Adrenal gland (tissue), 12 donors: ENCODE measurements around the gene ENTR1. TPM values are rescaled to one million over a fixed set of nuclear protein-coding genes. Genes with fewer than 3 reads are reported as not detected.

Experiments
- DNase-seq, 7 donors: peaks; one replicate each; pipeline ENCODE4 v3.0.0-alpha.2; 2019 to 2020
- H3K27ac ChIP-seq, 5 donors: fragments of 200-600 bp; sonication (generic) in 4 of 5; 1 replicate in 3 of 5; 2 replicates in 2 of 5; pipeline versions ENCODE4 v1.5.1 to v1.8.0; 2016 to 2020; ENCODE audit warnings: mild to moderate bottlenecking in 1 of 5
- H3K27me3 ChIP-seq: fragments of 200-600 bp; 2 replicates; pipeline ENCODE4 v1.8.0; 2021
- H3K36me3 ChIP-seq, 2 donors: fragments of 200-600 bp; replicated peaks in 1 of 2; 1 replicate in 1 of 2; 2 replicates in 1 of 2; pipeline versions ENCODE4 v1.5.1 to v1.8.0; 2018 to 2022
- H3K4me1 ChIP-seq, 2 donors: fragments of 200-600 bp; replicated peaks in 1 of 2; 1 replicate in 1 of 2; 2 replicates in 1 of 2; pipeline versions ENCODE4 v1.5.1 to v1.8.0; 2018 to 2021
- H3K4me3 ChIP-seq, 4 donors: fragments of 200-600 bp; sonication (generic) in 3 of 4; one replicate each; pipeline ENCODE4 v1.5.1; 2016 to 2018
- H3K9me3 ChIP-seq, 3 donors: fragments of 200-600 bp; sonication (generic) in 1 of 3; replicated peaks in 1 of 3; 1 replicate in 2 of 3; 2 replicates in 1 of 3; pipeline versions ENCODE4 v1.5.1 to v1.8.0; 2016 to 2021
- POLR2A ChIP-seq, 2 donors: fragments of 450-650 bp; IDR thresholded peaks; one replicate each; pipeline ENCODE4 v1.6.1; 2017; ENCODE audit warnings: antibody characterized with exemption in 2 of 2, mild to moderate bottlenecking in 2 of 2, moderate library complexity in 1 of 2
- WGBS, 4 donors: extraction: QIAGEN DNeasy Blood & Tissue Kit in 2 of 4; methylation state at CpG; one replicate each; pipeline versions ENCODE4 v1.1.5 to v1.1.7; 2013 to 2017; 5-methylcytosine and 5-hydroxymethylcytosine counted together
- intact Hi-C, 2 donors: fragments of 100-400 bp; cut with DNase I; formaldehyde crosslinking; loops; one replicate each; pipeline versions ENCODE4 v1.14.1 to v1.15.0; 2022 to 2023
- polyA plus RNA-seq, 3 donors: library from polyadenylated mRNA; stranded (reverse); fragments of 200-250 nt in 2 of 3; fragments of 350-450 nt in 1 of 3; fragmentation: Illumina TruSeq in 1 of 3; extraction: RNeasy Lipid Tissue Mini Kit (QIAGEN cat#74804) in 1 of 3; gene quantifications; one replicate each; pipeline ENCODE4 v1.2.3, GENCODE V29; 2013 to 2014
- total RNA-seq, 9 donors: library from RNA; depleted of rRNA in 4 of 9; stranded (reverse); fragments of >200 nt in 4 of 9; fragments of 120-200 nt in 1 of 9; fragmentation: NEBNext Ultra II Directional in 1 of 9; extraction: Animal tissue kit (Norgen Biotek cat#: 25700) in 1 of 9; gene quantifications; one replicate each; pipeline versions ENCODE4 v1.1.0 to v1.2.4, GENCODE V29; 2013 to 2023
- TF ChIP-seq, protein P1 (sequence below), 6 experiments: fragments of 450-650 bp in 4 of 6; fragments of 200-600 bp in 2 of 6; sonication (generic) in 1 of 6; IDR thresholded peaks; 1 replicate in 5 of 6; 2 replicates in 1 of 6; pipeline versions ENCODE4 v1.5.1 to v1.8.0; 2016 to 2021; ENCODE audit warnings: antibody characterized with exemption in 6 of 6, mild to moderate bottlenecking in 2 of 6, moderate library complexity in 1 of 6
- donor health status: healthy with polysubstance abuse.
- donor health status: Bipolar disorder and iron deficiency.
- donor health status: DM: yes; HTN: yes; CAD: no.
- donor health status: DM: no; HTN: no; CAD: no.
- donor health status: DM: no; HTN: no; CAD: no.
- donor health status: DM: yes; HTN: yes; CAD: no.

The ENTR1 gene
- total and polyA plus RNA-seq, 12 donors: 13.3 to 48.4 (median 34.1) TPM

- Histone ChIP-seq H3K36me3 (peaks cover 0 to 28% of the 10 kb centered on the region in 2 donors), H3K27ac (no peak overlapping the region), H3K27me3 (no peaks in the 10 kb centered on the region), H3K9me3 (no peaks in the 10 kb centered on the region), H3K4me3 (no peak overlapping the region), H3K4me1 (peaks cover 6 to 20% of the 10 kb centered on the region in 2 donors)
- intact Hi-C loops: no loop called here
- DNase-seq: no peak
- TF ChIP-seq, protein P1, sequence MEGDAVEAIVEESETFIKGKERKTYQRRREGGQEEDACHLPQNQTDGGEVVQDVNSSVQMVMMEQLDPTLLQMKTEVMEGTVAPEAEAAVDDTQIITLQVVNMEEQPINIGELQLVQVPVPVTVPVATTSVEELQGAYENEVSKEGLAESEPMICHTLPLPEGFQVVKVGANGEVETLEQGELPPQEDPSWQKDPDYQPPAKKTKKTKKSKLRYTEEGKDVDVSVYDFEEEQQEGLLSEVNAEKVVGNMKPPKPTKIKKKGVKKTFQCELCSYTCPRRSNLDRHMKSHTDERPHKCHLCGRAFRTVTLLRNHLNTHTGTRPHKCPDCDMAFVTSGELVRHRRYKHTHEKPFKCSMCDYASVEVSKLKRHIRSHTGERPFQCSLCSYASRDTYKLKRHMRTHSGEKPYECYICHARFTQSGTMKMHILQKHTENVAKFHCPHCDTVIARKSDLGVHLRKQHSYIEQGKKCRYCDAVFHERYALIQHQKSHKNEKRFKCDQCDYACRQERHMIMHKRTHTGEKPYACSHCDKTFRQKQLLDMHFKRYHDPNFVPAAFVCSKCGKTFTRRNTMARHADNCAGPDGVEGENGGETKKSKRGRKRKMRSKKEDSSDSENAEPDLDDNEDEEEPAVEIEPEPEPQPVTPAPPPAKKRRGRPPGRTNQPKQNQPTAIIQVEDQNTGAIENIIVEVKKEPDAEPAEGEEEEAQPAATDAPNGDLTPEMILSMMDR (IDR thresholded peaks at IDR 0.05): no peak
- TF ChIP-seq POLR2A (IDR thresholded peaks at IDR 0.05): no peak
- 91 to 95% (median 93%) methylated on average over 14 to 36 of the region's 36 CpGs for WGBS, 4 donors
Observed at GRCh38 chr9:136433043-136433715, 22.8 kb upstream of the ENTR1 start.

GRCh38 chr9:136432591-136432990 is 22.2 kb upstream of the ENTR1 start:
- Histone ChIP-seq H3K9me3 (no peaks in the 10 kb centered on the region), H3K27ac (no peak overlapping the region), H3K4me3 (no peak overlapping the region), H3K27me3 (no peaks in the 10 kb centered on the region), H3K4me1 (peaks cover under 1 to 14% of the 10 kb centered on the region in 2 donors), H3K36me3 (peaks cover 0 to 28% of the 10 kb centered on the region in 2 donors)
- no peak for DNase-seq
- TF ChIP-seq POLR2A (IDR thresholded peaks at IDR 0.05): no peak
- TF ChIP-seq, protein P1 (IDR thresholded peaks at IDR 0.05): no peak
- intact Hi-C loops: no loop called here
- 88 to 95% (median 92%) methylated on average over 15 to 26 of the region's 26 CpGs for WGBS, 4 donors

DNA sequence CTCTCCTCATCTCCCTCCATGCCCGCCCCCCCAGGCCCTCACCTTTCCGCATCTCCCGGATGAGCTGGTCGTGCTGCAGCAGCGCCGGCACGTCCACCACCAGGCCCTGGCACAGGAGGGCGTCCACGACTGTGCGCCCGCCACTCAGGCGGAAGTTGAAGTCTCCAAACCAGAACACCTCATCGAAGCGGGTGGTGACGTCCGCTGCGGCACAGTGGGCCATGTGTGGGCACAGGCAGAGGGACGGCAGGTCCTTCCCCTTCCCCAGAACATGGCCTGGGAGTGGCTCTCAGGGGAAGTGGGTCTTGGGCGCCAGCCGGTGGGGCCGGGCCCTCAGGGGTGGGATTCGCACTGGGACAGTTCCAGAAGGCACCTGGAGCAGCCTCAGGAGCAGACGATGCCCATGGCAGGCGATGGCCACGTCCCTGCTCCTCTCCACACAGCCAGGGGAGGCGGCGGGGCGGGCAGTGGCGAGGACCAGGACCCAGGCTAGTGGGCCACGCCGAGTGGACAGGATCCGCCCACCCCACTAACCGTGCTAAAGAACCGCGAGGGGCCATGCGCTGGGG is 21.5 kb upstream of the ENTR1 start:
- H3K4me1 ChIP-seq: peaks cover 0 to 7% of the 10 kb centered on the region in 2 donors
- H3K27me3 ChIP-seq: no peaks in the 10 kb centered on the region
- TF ChIP-seq, protein P1 (IDR thresholded peaks at IDR 0.05): no peak
- no peak for TF ChIP-seq POLR2A (IDR thresholded peaks at IDR 0.05)
- H3K27ac ChIP-seq: no peak overlapping the region
- peaks cover 0 to 28% of the 10 kb centered on the region in 2 donors for H3K36me3 ChIP-seq
- WGBS, 4 donors: 92 to 97% (median 93%) methylated on average over 5 to 36 of the region's 36 CpGs
- H3K9me3 ChIP-seq: no peaks in the 10 kb centered on the region
- no peak for DNase-seq
- intact Hi-C loops: loop anchor here in 1 of 2 donors (2.0 kb wide), 1 partner anchor 27 kb away; no protein-coding TSS in a partner anchor
- H3K4me3 ChIP-seq: no peak overlapping the region

DNA sequence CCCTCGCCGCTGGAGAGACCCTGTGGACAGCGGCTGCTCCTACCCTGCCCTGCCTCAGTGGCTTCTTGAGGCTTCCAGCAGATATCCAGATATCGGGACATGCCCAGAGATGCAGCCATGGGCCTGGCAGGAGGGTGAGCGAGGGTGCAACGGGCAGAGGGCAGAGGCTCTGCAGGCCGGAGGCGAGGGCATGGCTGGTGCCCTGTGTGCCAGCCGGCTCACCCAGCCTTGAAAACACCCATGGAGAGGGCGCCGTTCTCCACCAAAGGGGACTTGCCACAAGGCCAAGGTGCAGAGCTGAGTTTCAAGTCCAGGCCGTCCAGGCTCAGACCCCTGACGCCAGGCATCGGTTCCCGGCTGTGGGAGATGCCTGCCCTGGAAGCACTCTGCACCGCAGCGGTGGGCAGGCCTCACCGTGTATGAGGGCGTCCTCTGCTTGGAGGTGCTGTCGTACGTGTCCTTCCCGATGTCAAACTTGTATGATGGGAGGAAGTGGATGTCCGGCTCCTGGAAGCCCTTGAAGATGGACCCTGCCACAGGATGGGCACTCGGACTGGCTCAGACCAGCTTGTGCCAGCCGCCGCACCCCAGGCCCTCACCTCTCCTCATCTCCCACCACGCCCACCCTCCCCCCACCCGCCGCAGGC is 20.3 kb upstream of the ENTR1 start:
- TF ChIP-seq, protein P1 (IDR thresholded peaks at IDR 0.05): no peak
- Histone ChIP-seq H3K36me3 (peaks cover 0 to 28% of the 10 kb centered on the region in 2 donors), H3K9me3 (no peaks in the 10 kb centered on the region), H3K27me3 (no peaks in the 10 kb centered on the region), H3K4me3 (no peak overlapping the region), H3K27ac (no peak overlapping the region), H3K4me1 (no peaks in the 10 kb centered on the region)
- 90 to 95% (median 93%) methylated on average over 7 to 29 of the region's 29 CpGs for WGBS, 4 donors
- intact Hi-C loops: loop anchor here in 1 of 2 donors (2.0 kb wide), 1 partner anchor 28 kb away; no protein-coding TSS in a partner anchor
- no peak for DNase-seq
